Kidney epithelial cell (primary cell): ENCODE data around the gene RCOR3. TPM values are rescaled to one million over a fixed set of nuclear protein-coding genes. Genes with fewer than 3 reads are reported as not detected.

Source experiments
- DNase-seq: peaks from one replicate; pipeline ENCODE4 v3.0.0-alpha.2; 2010; ENCODE audit warnings: low read depth
- H3K27me3 ChIP-seq: 2 replicates; pipeline ENCODE4 v1.6.0; 2011; ENCODE audit warnings: low read length; ENCODE audit not compliant: control insufficient read depth, insufficient read depth
- H3K36me3 ChIP-seq: 2 replicates; pipeline ENCODE4 v1.5.1; 2011; ENCODE audit warnings: low read length; ENCODE audit not compliant: control insufficient read depth, insufficient read depth
- H3K4me3 ChIP-seq: 2 replicates; pipeline ENCODE4 v1.5.1; 2011; ENCODE audit warnings: low read depth, mild to moderate bottlenecking, control low read depth, low read length
- CTCF ChIP-seq: IDR thresholded peaks from 2 replicates; pipeline ENCODE4 v1.5.1; 2011; ENCODE audit warnings: mild to moderate bottlenecking, moderate library complexity, low read length, control low read depth, inconsistent platforms; ENCODE audit not compliant: insufficient read depth, poor library complexity, severe bottlenecking
- total RNA-seq: library from RNA; depleted of rRNA; stranded (reverse); fragments of >200 nt; gene quantifications from 2 replicates; pipeline ENCODE4 v1.2.3, GENCODE V29; 2015

Gene RCOR3
- total RNA-seq, 1 donor from 2014 or later: 29.0 TPM

- no peak for TF ChIP-seq CTCF
- Histone ChIP-seq H3K4me3 (no peak overlapping the region), H3K36me3 (no peaks in the 10 kb centered on the region), H3K27me3 (no peaks in the 10 kb centered on the region)
- DNase-seq: no peak
Measured at GRCh38 chr1:211336775-211337174, 77.6 kb downstream of the RCOR3 start.

GRCh38 chr1:211337430-211338223, 78.5 kb downstream of the RCOR3 start:
- no peak for DNase-seq
- no peaks in the 10 kb centered on the region for H3K36me3 ChIP-seq
- TF ChIP-seq CTCF: no peak

GRCh38 chr1:211338224-211338620, 79.1 kb downstream of the RCOR3 start:
- no peak for DNase-seq
- H3K4me3 ChIP-seq: no peak overlapping the region
- H3K36me3 ChIP-seq: no peaks in the 10 kb centered on the region
- TF ChIP-seq CTCF: no peak
- H3K27me3 ChIP-seq: no peaks in the 10 kb centered on the region

More at GRCh38 chr1:211337430-211338223, 78.5 kb downstream of the RCOR3 start:
- no peak overlapping the region for H3K4me3 ChIP-seq
- no peaks in the 10 kb centered on the region for H3K27me3 ChIP-seq

DNA sequence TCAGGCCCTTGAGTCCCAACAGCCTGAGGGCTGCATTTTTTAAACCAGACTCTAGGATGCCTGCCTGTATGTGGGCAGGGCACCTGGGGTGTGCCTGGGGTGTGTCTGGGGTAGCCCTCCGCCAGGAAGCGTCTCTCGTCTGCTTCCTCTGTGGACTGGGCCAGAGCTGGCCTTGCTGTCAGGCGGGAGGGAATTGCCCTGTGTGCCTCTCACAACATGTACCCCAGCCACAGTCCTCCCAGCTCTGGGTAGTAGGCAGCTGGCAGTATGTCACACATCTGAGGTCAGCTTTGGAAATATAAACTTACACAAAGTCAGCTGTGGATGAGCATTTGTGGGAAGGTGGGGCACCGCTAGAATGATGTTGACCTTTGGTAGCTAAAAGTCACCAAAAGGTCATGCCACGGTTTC, 80.5 kb downstream of the RCOR3 start:
- Histone ChIP-seq H3K36me3 (no peaks in the 10 kb centered on the region), H3K27me3 (no peaks in the 10 kb centered on the region), H3K4me3 (no peak overlapping the region)
- DNase-seq: no peak
- no peak for TF ChIP-seq CTCF

GRCh38 chr1:211340622-211341507, 81.7 kb downstream of the RCOR3 start:
- no peak for TF ChIP-seq CTCF
- Histone ChIP-seq H3K36me3 (no peaks in the 10 kb centered on the region), H3K27me3 (no peaks in the 10 kb centered on the region), H3K4me3 (no peak overlapping the region)
- DNase-seq: no peak
